HEK293T (cell line): ENCODE data around the gene UCP3.

Experiments used
- BHLHE40 ChIP-seq: fragments of 450-650 bp; IDR thresholded peaks from 2 replicates; pipeline ENCODE4 v1.6.1; 2016; ENCODE audit warnings: mild to moderate bottlenecking, moderate library complexity, borderline replicate concordance
- ELF4 ChIP-seq: fragments of 450-650 bp; IDR thresholded peaks from 2 replicates; pipeline ENCODE4 v1.6.1; 2017; ENCODE audit warnings: antibody characterized with exemption
- FOXK2 ChIP-seq: fragments of 450-650 bp; IDR thresholded peaks from 2 replicates; pipeline ENCODE4 v1.6.1; 2016; ENCODE audit warnings: mild to moderate bottlenecking
- LEF1 ChIP-seq: fragments of 450-650 bp; IDR thresholded peaks from 2 replicates; pipeline ENCODE4 v1.6.1; 2017; ENCODE audit warnings: mild to moderate bottlenecking, borderline replicate concordance
- SUZ12 ChIP-seq: fragments of 450-650 bp; IDR thresholded peaks from 2 replicates; pipeline ENCODE4 v1.6.1; 2016; ENCODE audit warnings: mild to moderate bottlenecking
- TARDBP ChIP-seq: fragments of 450-650 bp; IDR thresholded peaks from 2 replicates; pipeline ENCODE4 v1.6.1; 2016

DNA sequence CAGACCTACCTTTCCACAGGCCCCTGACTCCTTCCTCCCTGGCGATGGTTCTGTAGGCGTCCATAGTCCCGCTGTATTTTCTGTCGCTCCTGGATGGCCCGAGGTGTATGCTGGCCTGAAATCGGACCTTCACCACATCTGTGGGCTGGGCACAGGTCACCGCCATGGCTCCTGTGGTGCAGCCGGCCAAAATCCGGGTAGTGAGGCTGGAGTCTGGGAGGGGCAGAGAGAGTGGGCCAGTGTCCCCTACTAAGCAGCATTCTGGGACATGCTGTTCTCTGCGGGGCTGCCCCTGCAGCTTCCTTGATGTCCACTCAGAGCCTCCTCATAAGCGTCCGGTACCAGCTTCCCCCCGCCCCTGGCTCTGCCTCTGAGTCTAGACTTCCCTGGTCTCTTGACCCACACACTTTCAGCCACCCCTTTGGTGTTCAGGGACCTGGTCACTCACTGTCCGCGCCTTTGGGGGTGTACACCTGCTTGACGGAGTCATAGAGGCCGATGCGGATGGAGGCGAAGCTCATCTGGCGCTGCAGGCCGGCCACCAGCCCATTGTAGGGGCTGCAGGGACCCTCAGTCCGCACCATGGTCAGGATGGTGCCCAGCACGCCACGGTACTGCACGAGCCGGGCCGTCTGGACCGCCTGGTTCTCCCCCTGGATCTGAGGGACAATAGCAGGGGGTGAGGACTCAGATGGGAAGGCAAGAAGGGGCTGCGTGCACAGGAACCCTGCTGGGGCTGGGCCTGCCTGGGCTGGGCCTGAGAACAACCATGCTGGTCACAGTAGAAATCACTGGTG, 3.0 kb downstream of the UCP3 start:
- no peak for TF ChIP-seq SUZ12
- no peak for TF ChIP-seq BHLHE40
- no peak for TF ChIP-seq TARDBP
- no peak for TF ChIP-seq FOXK2
- TF ChIP-seq LEF1: no peak
- no peak for TF ChIP-seq ELF4
